GM18507 (cell line): ENCODE data around the gene WHRN.
A peak's percentile ranks its signal among the peaks of the same experiment; 100 is the strongest.

Experiments
- DNase-seq: peaks from one replicate; pipeline ENCODE4 v3.0.0; 2011; ENCODE audit warnings: low read depth; ENCODE audit not compliant: insufficient read length; ENCODE audit errors: extremely low spot score
- FAIRE-seq: peaks from 2 replicates; lab custom pipeline; 2011; peaks lifted over from hg19 to GRCh38; lab: Jason Lieb, UNC

Gene WHRN

GRCh38 chr9:114430457-114430856, 74.8 kb downstream of the WHRN start:
- FAIRE-seq (no peak), DNase-seq (no peak)

- FAIRE-seq = no peak
Observed at GRCh38 chr9:114429488-114429887, 75.8 kb downstream of the WHRN start.

GRCh38 chr9:114428466-114428865, 76.8 kb downstream of the WHRN start:
- no peak for DNase-seq
- no peak for FAIRE-seq

More at GRCh38 chr9:114429488-114429887, 75.8 kb downstream of the WHRN start:
- no peak for DNase-seq

DNA sequence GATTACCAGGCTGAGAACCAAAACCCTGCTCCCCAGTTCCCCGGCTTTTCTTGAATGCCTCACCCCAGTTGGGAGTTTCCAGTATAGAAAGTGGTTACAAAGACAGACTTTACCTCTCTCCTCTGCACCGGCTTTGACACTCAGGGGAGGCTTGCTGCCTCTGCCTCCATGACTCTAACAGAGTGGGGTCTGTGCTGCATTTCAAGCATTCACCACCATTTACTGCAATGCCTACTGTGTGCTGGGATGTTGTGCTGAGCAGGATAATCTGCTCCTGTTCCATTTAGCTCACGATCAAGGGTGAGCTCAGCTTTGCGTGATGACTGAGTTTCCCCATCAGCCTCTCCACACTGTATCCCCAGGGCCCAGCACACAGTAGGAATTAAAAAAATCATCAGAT, 77.6 kb downstream of the WHRN start:
- FAIRE-seq (no peak), DNase-seq (no peak)

GRCh38 chr9:114426046-114426948, 79.0 kb downstream of the WHRN start:
- DNase-seq (no peak), FAIRE-seq (no peak)

DNA sequence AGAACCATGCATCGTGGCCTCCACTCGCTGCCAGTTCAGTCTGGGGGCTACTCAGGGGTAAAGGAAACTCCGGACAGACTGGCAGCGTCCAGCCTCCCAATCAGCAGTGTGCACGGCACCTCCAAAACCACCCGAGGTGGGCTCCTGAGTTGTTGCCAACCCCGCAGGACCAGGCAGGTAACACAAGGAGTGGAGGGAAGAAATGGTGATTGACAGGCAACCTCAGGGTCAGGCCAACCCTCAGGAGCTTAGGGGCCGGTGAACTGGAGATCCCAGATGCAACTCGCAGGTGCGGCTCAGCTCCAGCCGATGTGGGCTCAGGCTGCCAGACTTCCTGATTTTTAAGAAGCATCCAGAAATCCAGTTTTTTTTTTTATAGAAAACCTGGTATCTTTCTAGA, 80.1 kb downstream of the WHRN start:
- FAIRE-seq = no peak

GRCh38 chr9:114424126-114424525, 81.1 kb downstream of the WHRN start:
- FAIRE-seq = no peak
- DNase-seq = no peak

More for the DNA sequence above, 80.1 kb downstream of the WHRN start:
- no peak for DNase-seq

DNA sequence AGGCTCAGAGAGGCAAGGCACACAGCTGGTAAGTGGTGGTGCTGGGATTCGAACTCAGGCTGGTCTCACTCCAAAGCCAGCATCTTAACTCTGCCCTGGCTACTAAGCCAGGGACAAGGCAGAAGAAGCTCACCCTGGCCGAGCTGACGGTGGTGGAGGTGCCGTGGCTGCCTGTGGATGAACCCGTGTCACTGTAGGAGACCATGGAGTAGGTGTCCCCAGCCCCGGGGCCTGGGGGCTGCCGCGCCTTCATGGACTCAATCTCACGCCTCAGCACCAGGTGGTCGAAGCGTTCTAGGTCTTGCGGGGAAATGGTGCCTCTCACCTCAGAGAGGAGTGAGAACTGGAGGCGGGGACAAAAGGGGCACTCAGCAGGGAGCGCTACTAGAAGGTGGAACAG, 82.1 kb downstream of the WHRN start:
- no peak for DNase-seq
- no peak for FAIRE-seq

DNA sequence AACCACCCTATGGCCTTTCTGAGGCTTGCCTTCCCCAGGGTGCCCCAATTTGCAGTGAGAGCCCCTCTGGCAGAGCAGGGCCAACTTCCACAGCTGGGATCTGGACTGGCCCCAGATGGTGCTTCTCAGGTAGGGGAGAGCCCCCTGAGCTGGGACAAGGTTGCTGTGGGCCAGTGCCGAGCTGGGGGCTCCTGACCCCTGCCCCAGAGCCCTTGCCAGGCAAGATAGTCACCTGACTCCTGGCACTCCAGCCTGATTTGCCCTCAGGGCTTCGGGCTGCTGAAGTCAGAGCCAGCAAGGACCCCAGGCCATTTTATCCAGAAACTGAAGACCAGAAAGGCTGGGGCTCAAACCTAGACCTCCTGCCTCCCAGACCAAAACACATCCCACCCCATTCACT, 84.1 kb downstream of the WHRN start:
- no peak for DNase-seq
- no peak for FAIRE-seq

GRCh38 chr9:114419796-114420195, 85.5 kb downstream of the WHRN start:
- no peak for FAIRE-seq
- no peak for DNase-seq

- no peak for FAIRE-seq
- no peak for DNase-seq
Observed at GRCh38 chr9:114418053-114418452, 87.2 kb downstream of the WHRN start.

DNA sequence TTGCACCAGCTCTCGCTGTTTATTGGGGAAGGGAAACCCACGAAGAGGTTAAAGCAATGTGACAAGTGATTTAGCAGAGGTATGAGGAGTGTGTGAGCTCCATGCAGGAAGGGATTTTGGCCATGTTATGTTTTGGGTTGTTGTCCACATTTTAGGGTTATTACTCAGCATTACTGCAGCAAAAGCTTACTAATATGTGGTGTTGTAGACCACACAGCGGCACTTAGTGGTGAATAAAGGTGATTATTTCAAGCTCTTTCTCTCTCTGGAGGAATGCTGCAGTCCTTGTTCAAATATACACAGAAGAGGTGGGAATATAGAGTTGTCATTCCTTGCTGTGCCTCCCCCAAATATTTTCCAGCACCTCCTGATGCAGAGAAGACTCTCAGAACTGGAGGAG, 87.8 kb downstream of the WHRN start:
- FAIRE-seq = no peak
- no peak for DNase-seq

- FAIRE-seq (no peak), DNase-seq (no peak)
Observed at GRCh38 chr9:114416906-114417305, 88.4 kb downstream of the WHRN start.

- DNase-seq (no peak), FAIRE-seq (peak; percentile 41)
Observed at GRCh38 chr9:114416290-114416689, 89.0 kb downstream of the WHRN start.

DNA sequence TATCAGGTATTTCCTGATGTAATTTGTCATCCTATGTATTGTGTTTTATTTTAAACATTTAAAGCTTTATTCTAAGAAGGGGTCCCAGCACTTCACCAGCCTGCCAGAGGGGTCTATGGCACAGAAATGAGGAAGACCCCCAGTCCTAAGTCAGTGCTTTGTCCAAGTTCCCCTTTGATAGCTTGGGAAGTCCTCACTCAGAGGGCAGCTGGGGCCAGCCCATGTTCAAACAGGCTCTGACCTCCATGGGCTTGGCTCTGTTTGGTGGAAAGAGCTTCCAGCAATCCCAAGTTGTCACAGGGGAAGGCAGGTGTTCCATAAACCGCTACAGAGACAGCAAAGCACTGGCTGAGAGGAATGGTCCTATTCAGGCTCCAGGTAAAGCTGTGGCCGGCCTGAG, 90.9 kb downstream of the WHRN start:
- DNase-seq (no peak), FAIRE-seq (no peak)

DNA sequence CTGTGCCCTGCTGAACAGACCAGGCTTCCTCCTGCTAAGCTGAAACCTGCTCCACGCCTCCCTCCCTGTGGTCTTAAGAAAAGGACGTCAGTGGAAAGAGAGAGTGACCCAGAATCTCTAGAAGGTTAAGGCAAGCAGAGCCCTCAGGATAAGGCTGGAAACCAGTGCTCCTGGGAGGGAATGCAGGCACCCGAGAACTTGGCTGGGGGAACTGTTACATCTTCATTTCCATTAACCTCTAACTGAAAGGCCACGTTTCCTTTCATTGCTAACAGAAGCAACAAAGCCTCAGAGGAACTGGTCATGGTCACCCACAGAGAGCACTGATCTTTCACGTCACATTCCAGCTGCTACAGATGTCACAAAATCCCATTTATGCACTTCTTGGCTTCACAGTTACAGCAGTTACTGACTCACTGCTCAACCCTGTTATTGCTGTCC, 91.4 kb downstream of the WHRN start:
- FAIRE-seq = no peak

DNA sequence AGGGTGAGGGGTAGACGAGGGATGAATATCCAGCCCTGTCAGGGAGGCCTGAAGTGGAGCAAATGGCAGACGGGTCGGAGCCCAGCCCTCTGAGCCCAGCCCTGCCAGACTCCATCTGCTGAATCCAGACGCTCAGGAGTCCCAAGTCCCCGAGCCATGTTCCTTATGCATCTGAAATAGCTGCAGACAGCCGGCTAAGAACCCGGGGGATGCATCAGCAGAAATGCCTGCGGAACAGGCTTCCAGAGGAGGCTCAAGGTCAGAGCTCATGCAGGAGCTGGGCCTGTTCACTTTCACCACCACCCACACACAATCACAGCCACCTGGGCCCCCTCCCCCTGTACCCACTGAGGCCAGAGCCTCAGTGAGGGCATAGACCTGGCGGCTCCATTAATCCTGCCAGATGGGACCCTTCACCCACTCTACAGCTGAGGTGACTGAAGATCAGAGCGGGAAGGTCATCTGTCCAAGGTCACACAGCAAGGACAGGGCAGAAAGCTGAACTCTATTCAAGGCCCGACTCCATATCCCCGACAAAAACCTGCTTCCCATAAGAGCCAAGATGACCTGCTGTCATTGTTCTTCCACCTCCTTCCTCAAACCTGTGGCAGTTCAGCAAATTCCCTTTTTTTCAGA, 93.1 kb downstream of the WHRN start:
- FAIRE-seq = no peak

More for the DNA sequence above, 91.4 kb downstream of the WHRN start:
- DNase-seq = no peak

DNA sequence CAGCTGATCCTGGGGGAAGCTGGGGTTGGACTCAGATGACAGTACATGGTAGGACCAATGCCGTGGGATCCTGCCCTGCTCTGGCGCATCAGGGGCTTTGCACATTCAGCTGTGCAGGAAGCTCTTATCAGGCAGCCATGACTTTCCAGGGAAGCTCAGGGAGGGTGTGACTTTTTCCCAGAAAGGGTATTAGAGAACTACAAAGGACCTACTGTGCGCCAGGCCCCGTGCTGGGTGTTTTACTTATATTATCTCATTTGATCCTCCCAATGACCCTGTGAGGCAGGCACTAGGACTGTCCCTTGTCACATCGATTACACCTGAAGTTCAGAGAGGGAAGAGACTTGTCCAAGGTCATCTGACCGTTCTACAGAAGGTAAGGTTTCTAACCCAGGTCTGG, 93.8 kb downstream of the WHRN start:
- FAIRE-seq (no peak), DNase-seq (no peak)

More for the DNA sequence above, 93.1 kb downstream of the WHRN start:
- DNase-seq = no peak

GRCh38 chr9:114410910-114411309, 94.4 kb downstream of the WHRN start:
- no peak for FAIRE-seq
- DNase-seq = no peak

DNA sequence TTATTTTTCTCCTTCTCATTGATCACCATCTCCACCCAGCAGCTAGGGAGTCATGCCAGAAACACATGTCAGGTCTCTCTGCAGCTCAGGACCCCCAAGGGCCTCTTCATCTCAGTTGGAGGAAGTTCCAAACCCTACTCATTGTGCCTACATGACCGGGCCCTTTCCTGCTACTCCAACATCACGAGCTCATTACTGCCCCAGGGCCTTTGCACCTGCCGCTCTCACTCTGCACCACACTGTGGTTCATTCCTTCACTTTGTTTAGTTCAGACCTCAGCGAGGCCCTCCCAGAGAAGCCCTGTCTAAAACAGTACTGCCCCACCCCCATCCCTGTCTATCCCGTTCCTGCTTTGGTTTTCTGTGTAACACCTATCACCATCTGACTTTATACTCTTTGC, 95.4 kb downstream of the WHRN start:
- no peak for DNase-seq
- no peak for FAIRE-seq
